Measurements from ENCODE around the gene TIMM10.

- TF ChIP-seq CTCF (conservative IDR thresholded peaks at IDR 0.05) (no peak), EZH2 (IDR thresholded peaks at IDR 0.05; ENCODE audit: low read depth) (no peak)
Measured at GRCh38 chr11:57515332-57516060, 15.1 kb downstream of the TIMM10 start, which contains the start of gene SLC43A1.

Measured in PC-9 (cell line).